ENCODE results near the gene RXFP1. TPM values are rescaled to one million over a fixed set of nuclear protein-coding genes. Genes with fewer than 3 reads are reported as not detected.

Gene RXFP1
- polyA plus RNA-seq, 2 donors = 0.11 to 0.14 TPM

DNA sequence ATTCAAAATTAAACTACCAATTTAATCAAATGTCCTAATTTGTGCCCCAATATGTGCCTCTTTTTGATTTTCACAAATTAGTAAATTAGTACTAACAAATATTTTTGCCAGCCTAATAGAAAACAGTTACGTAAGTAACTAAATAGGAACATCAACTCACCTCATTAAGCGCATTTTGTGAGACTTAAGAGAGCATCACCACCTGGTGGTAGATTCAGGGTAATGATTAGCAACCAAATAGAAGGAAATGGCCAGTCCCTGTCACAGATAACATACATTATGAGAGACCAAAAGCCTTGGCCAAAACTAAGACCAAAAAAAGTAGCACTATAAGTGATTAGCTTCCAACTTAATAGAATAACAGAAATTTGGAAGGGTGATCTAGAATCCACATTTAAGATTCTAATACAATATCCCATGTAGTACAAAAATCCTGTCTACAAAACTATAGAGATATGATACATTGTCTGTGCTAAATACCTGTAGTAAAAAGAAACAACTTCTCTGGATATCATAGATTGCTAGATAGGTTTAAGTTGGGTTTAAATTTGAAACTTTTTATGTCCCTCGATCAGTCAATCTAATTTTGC is 103.3 kb downstream of the RXFP1 start:
- no peak overlapping the region for H3K27ac ChIP-seq (ENCODE audit: low read depth in 2 of 2, low read length in 1 of 2)
- WGBS, 2 donors = 29 to 32% methylated on average over 3 of the region's 3 CpGs
- no peaks in the 10 kb centered on the region for H3K4me1 ChIP-seq (ENCODE audit: control insufficient read depth in 2 of 2, insufficient read depth in 2 of 2, low read length in 1 of 2)
- H3K36me3 ChIP-seq (ENCODE audit: control insufficient read depth in 2 of 2, insufficient read depth in 2 of 2, low read length in 1 of 2) = no peaks in the 10 kb centered on the region
- no peaks in the 10 kb centered on the region for H3K9me3 ChIP-seq (ENCODE audit: control insufficient read depth in 2 of 2, insufficient read depth in 1 of 2, low read depth in 1 of 2, low read length in 1 of 2)
- no peaks in the 10 kb centered on the region for H3K27me3 ChIP-seq (ENCODE audit: control insufficient read depth in 1 of 2, insufficient read depth in 2 of 2, low read length in 2 of 2)
- no peak overlapping the region for H3K4me3 ChIP-seq (ENCODE audit: low read depth in 1 of 2, low read length in 2 of 2)

GRCh38 chr4:158625544-158625943 is 103.9 kb downstream of the RXFP1 start:
- 69 to 72% methylated on average over 2 of the region's 2 CpGs for WGBS, 2 donors
- H3K36me3 ChIP-seq (ENCODE audit: control insufficient read depth in 2 of 2, insufficient read depth in 2 of 2, low read length in 1 of 2) = no peaks in the 10 kb centered on the region
- no peak overlapping the region for H3K27ac ChIP-seq (ENCODE audit: low read depth in 2 of 2, low read length in 1 of 2)
- H3K27me3 ChIP-seq (ENCODE audit: control insufficient read depth in 1 of 2, insufficient read depth in 2 of 2, low read length in 2 of 2) = no peaks in the 10 kb centered on the region
- H3K4me1 ChIP-seq (ENCODE audit: control insufficient read depth in 2 of 2, insufficient read depth in 2 of 2, low read length in 1 of 2) = no peaks in the 10 kb centered on the region
- H3K4me3 ChIP-seq (ENCODE audit: low read depth in 1 of 2, low read length in 2 of 2) = no peak overlapping the region
- no peaks in the 10 kb centered on the region for H3K9me3 ChIP-seq (ENCODE audit: control insufficient read depth in 2 of 2, insufficient read depth in 1 of 2, low read depth in 1 of 2, low read length in 1 of 2)

DNA sequence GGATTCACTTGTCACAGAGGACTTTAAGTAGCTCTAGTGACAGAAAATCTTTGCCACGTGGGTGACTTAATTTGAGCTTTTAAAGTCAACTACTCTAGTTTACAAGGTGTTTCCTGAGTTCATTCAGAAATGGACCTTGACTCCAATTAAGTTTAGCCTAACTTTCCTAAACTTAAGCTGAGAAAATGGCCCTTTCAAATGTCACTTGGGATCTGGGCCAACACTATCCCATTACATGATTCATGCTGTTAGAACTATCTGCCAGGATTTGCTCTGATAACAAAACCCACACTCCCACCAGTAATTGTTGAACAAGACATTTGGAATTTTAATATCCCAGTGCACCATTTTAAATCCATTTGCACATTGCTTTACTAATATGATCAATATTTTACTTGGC is 109.2 kb downstream of the RXFP1 start:
- H3K27me3 ChIP-seq (ENCODE audit: control insufficient read depth in 1 of 2, insufficient read depth in 2 of 2, low read length in 2 of 2) = no peaks in the 10 kb centered on the region
- no peaks in the 10 kb centered on the region for H3K4me1 ChIP-seq (ENCODE audit: control insufficient read depth in 2 of 2, insufficient read depth in 2 of 2, low read length in 1 of 2)
- no peak overlapping the region for H3K4me3 ChIP-seq (ENCODE audit: low read depth in 1 of 2, low read length in 2 of 2)
- no peak overlapping the region for H3K27ac ChIP-seq (ENCODE audit: low read depth in 2 of 2, low read length in 1 of 2)
- H3K36me3 ChIP-seq (ENCODE audit: control insufficient read depth in 2 of 2, insufficient read depth in 2 of 2, low read length in 1 of 2) = no peaks in the 10 kb centered on the region
- H3K9me3 ChIP-seq (ENCODE audit: control insufficient read depth in 2 of 2, insufficient read depth in 1 of 2, low read depth in 1 of 2, low read length in 1 of 2) = no peaks in the 10 kb centered on the region
- 39 to 50% methylated on average over 1 of the region's 1 CpG for WGBS, 2 donors

DNA sequence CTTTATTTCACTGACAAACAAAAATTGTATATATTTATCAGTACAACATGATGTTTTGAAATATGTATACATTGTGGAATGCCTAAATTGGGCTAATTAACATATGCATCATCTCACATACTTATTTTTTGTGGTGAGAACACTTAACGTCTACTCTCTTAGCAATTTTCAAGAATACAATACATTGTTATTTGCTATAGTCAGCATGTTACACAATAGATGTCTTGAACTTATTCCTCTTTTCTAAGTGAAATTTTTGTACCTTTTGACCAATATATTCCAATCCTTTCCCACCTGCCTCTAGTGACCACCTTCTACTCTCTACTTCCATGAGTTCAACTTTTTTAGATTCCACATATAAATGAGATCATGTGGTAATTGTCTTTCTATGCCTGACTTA is 114.9 kb downstream of the RXFP1 start:
- no peaks in the 10 kb centered on the region for H3K9me3 ChIP-seq (ENCODE audit: control insufficient read depth in 2 of 2, insufficient read depth in 1 of 2, low read depth in 1 of 2, low read length in 1 of 2)
- H3K4me1 ChIP-seq (ENCODE audit: control insufficient read depth in 2 of 2, insufficient read depth in 2 of 2, low read length in 1 of 2) = no peaks in the 10 kb centered on the region
- H3K4me3 ChIP-seq (ENCODE audit: low read depth in 1 of 2, low read length in 2 of 2) = no peak overlapping the region
- no peaks in the 10 kb centered on the region for H3K36me3 ChIP-seq (ENCODE audit: control insufficient read depth in 2 of 2, insufficient read depth in 2 of 2, low read length in 1 of 2)
- no peaks in the 10 kb centered on the region for H3K27me3 ChIP-seq (ENCODE audit: control insufficient read depth in 1 of 2, insufficient read depth in 2 of 2, low read length in 2 of 2)
- WGBS, 2 donors = 71 to 88% methylated on average over 1 of the region's 1 CpG
- no peak overlapping the region for H3K27ac ChIP-seq (ENCODE audit: low read depth in 2 of 2, low read length in 1 of 2)

DNA sequence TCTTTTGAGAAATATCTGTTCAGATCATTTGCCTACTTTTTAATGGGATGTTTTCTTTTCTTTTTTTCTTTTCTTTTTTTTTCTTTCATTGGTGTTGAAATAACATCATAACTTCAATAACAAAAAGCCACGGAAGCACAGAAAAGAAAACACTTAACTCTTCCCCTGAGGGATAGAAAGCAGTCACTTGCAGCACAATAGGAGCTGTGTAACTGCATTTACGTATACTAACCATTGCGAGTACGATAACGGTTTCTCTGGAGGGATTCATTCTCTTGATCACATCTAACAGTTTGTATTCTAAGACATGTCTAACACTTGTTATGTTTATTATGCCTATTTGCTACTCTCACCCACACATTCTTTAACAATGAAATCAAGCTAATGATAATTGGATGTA is 122.7 kb downstream of the RXFP1 start:
- Histone ChIP-seq H3K27ac (ENCODE audit: low read depth in 2 of 2, low read length in 1 of 2) (no peak overlapping the region), H3K4me1 (ENCODE audit: control insufficient read depth in 2 of 2, insufficient read depth in 2 of 2, low read length in 1 of 2) (no peaks in the 10 kb centered on the region), H3K9me3 (ENCODE audit: control insufficient read depth in 2 of 2, insufficient read depth in 1 of 2, low read depth in 1 of 2, low read length in 1 of 2) (no peaks in the 10 kb centered on the region), H3K4me3 (ENCODE audit: low read depth in 1 of 2, low read length in 2 of 2) (no peak overlapping the region), H3K27me3 (ENCODE audit: control insufficient read depth in 1 of 2, insufficient read depth in 2 of 2, low read length in 2 of 2) (no peaks in the 10 kb centered on the region), H3K36me3 (ENCODE audit: control insufficient read depth in 2 of 2, insufficient read depth in 2 of 2, low read length in 1 of 2) (no peaks in the 10 kb centered on the region)
- 77 to 86% methylated on average over 5 of the region's 5 CpGs for WGBS, 2 donors

DNA sequence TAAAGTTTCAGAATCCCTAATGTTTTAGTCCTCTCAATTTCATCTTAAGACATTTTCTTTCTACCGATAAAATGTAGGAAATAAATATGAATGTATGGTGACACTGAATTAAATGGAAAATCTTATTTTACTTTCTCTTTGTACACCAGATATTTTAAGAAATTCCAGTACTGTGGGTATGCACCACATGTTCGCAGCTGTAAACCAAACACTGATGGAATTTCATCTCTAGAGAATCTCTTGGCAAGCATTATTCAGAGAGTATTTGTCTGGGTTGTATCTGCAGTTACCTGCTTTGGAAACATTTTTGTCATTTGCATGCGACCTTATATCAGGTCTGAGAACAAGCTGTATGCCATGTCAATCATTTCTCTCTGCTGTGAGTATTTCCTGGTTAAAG is 123.1 kb downstream of the RXFP1 start:
- no peaks in the 10 kb centered on the region for H3K9me3 ChIP-seq (ENCODE audit: control insufficient read depth in 2 of 2, insufficient read depth in 1 of 2, low read depth in 1 of 2, low read length in 1 of 2)

GRCh38 chr4:158649111-158649680 is 127.5 kb downstream of the RXFP1 start:
- no peaks in the 10 kb centered on the region for H3K4me1 ChIP-seq (ENCODE audit: control insufficient read depth in 2 of 2, insufficient read depth in 2 of 2, low read length in 1 of 2)

More for the DNA sequence above, 123.1 kb downstream of the RXFP1 start:
- no peaks in the 10 kb centered on the region for H3K4me1 ChIP-seq (ENCODE audit: control insufficient read depth in 2 of 2, insufficient read depth in 2 of 2, low read length in 1 of 2)
- no peak overlapping the region for H3K27ac ChIP-seq (ENCODE audit: low read depth in 2 of 2, low read length in 1 of 2)
- H3K4me3 ChIP-seq (ENCODE audit: low read depth in 1 of 2, low read length in 2 of 2) = no peak overlapping the region
- H3K36me3 ChIP-seq (ENCODE audit: control insufficient read depth in 2 of 2, insufficient read depth in 2 of 2, low read length in 1 of 2) = no peaks in the 10 kb centered on the region
- no peaks in the 10 kb centered on the region for H3K27me3 ChIP-seq (ENCODE audit: control insufficient read depth in 1 of 2, insufficient read depth in 2 of 2, low read length in 2 of 2)
- WGBS, 2 donors = 70 to 73% methylated on average over 3 of the region's 3 CpGs

GRCh38 chr4:158652920-158653319 is 131.2 kb downstream of the RXFP1 start:
- Histone ChIP-seq H3K4me1 (ENCODE audit: control insufficient read depth in 2 of 2, insufficient read depth in 2 of 2, low read length in 1 of 2) (no peaks in the 10 kb centered on the region), H3K27me3 (ENCODE audit: control insufficient read depth in 1 of 2, insufficient read depth in 2 of 2, low read length in 2 of 2) (no peaks in the 10 kb centered on the region), H3K36me3 (ENCODE audit: control insufficient read depth in 2 of 2, insufficient read depth in 2 of 2, low read length in 1 of 2) (no peaks in the 10 kb centered on the region), H3K9me3 (ENCODE audit: control insufficient read depth in 2 of 2, insufficient read depth in 1 of 2, low read depth in 1 of 2, low read length in 1 of 2) (no peaks in the 10 kb centered on the region), H3K27ac (ENCODE audit: low read depth in 2 of 2, low read length in 1 of 2) (no peak overlapping the region), H3K4me3 (ENCODE audit: low read depth in 1 of 2, low read length in 2 of 2) (no peak overlapping the region)
- WGBS, 2 donors = 8 to 11% methylated on average over 2 of the region's 2 CpGs

More at GRCh38 chr4:158649111-158649680, 127.5 kb downstream of the RXFP1 start:
- Histone ChIP-seq H3K36me3 (ENCODE audit: control insufficient read depth in 2 of 2, insufficient read depth in 2 of 2, low read length in 1 of 2) (no peaks in the 10 kb centered on the region), H3K9me3 (ENCODE audit: control insufficient read depth in 2 of 2, insufficient read depth in 1 of 2, low read depth in 1 of 2, low read length in 1 of 2) (no peaks in the 10 kb centered on the region), H3K27ac (ENCODE audit: low read depth in 2 of 2, low read length in 1 of 2) (no peak overlapping the region), H3K27me3 (ENCODE audit: control insufficient read depth in 1 of 2, insufficient read depth in 2 of 2, low read length in 2 of 2) (no peaks in the 10 kb centered on the region), H3K4me3 (ENCODE audit: low read depth in 1 of 2, low read length in 2 of 2) (no peak overlapping the region)
- WGBS, 2 donors = 46 to 54% methylated on average over 4 of the region's 4 CpGs

- 42 to 55% methylated on average over 1 of the region's 1 CpG for WGBS, 2 donors
- no peaks in the 10 kb centered on the region for H3K27me3 ChIP-seq (ENCODE audit: control insufficient read depth in 1 of 2, insufficient read depth in 2 of 2, low read length in 2 of 2)
These were observed 134.8 kb downstream of the RXFP1 start for GRCh38 chr4:158656439-158656838.

DNA sequence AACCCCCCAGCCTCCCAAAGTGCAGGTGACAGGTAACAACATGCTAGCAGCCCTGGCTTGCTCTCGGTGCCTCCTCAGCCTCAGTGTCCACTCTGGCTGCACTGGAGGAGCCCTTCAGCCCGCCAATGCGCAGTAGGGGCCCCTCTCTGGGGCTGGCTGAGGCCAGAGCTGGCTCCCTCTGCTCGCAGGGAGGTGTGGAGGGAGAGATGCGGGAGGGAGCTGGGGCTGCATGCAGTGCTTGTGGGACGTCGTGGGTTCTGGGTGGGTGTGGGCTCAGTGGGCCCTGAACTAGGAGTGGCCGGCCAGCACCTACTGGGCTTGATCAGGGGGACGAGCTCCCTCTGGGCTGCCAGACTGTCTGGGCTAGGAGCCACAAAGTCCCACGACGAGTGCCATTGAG is 135.6 kb downstream of the RXFP1 start:
- no peak overlapping the region for H3K27ac ChIP-seq (ENCODE audit: low read depth in 2 of 2, low read length in 1 of 2)
- 91 to 93% methylated on average over 11 of the region's 11 CpGs for WGBS, 2 donors
- H3K4me1 ChIP-seq (ENCODE audit: control insufficient read depth in 2 of 2, insufficient read depth in 2 of 2, low read length in 1 of 2) = no peaks in the 10 kb centered on the region
- H3K4me3 ChIP-seq (ENCODE audit: low read depth in 1 of 2, low read length in 2 of 2) = no peak overlapping the region
- H3K9me3 ChIP-seq (ENCODE audit: control insufficient read depth in 2 of 2, insufficient read depth in 1 of 2, low read depth in 1 of 2, low read length in 1 of 2) = no peaks in the 10 kb centered on the region
- H3K36me3 ChIP-seq (ENCODE audit: control insufficient read depth in 2 of 2, insufficient read depth in 2 of 2, low read length in 1 of 2) = no peaks in the 10 kb centered on the region
- no peaks in the 10 kb centered on the region for H3K27me3 ChIP-seq (ENCODE audit: control insufficient read depth in 1 of 2, insufficient read depth in 2 of 2, low read length in 2 of 2)

More at GRCh38 chr4:158656439-158656838, 134.8 kb downstream of the RXFP1 start:
- no peaks in the 10 kb centered on the region for H3K4me1 ChIP-seq (ENCODE audit: control insufficient read depth in 2 of 2, insufficient read depth in 2 of 2, low read length in 1 of 2)
- H3K27ac ChIP-seq (ENCODE audit: low read depth in 2 of 2, low read length in 1 of 2) = no peak overlapping the region
- no peak overlapping the region for H3K4me3 ChIP-seq (ENCODE audit: low read depth in 1 of 2, low read length in 2 of 2)
- no peaks in the 10 kb centered on the region for H3K9me3 ChIP-seq (ENCODE audit: control insufficient read depth in 2 of 2, insufficient read depth in 1 of 2, low read depth in 1 of 2, low read length in 1 of 2)
- H3K36me3 ChIP-seq (ENCODE audit: control insufficient read depth in 2 of 2, insufficient read depth in 2 of 2, low read length in 1 of 2) = no peaks in the 10 kb centered on the region

All from esophagus (tissue), 2 donors.